HepG2 (cell line): Measurements from ENCODE around the gene METTL4. TPM values are rescaled to one million over a fixed set of nuclear protein-coding genes. Genes with fewer than 3 reads are reported as not detected.

ENCODE experiments used
- CENPT ChIP-seq: sonication (generic); formaldehyde crosslinking; IDR thresholded peaks from 2 replicates; pipeline ENCODE4 v1.8.0; 2022; ENCODE audit warnings: low read depth, mild to moderate bottlenecking, moderate library complexity, missing genetic modification reagents
- FOXJ3 ChIP-seq: sonication (generic); formaldehyde crosslinking; IDR thresholded peaks from 2 replicates; pipeline ENCODE4 v1.4.0; 2020; ENCODE audit warnings: missing genetic modification reagents, mild to moderate bottlenecking, borderline replicate concordance
- FOXM1 ChIP-seq: sonication (generic); formaldehyde crosslinking; IDR thresholded peaks from 2 replicates; pipeline ENCODE4 v1.5.0; 2020; ENCODE audit warnings: missing genetic modification reagents
- HDAC6 ChIP-seq: fragments of 200-600 bp; sonication (generic); IDR thresholded peaks from 2 replicates; pipeline ENCODE4 v1.7.0; 2017; ENCODE audit warnings: mild to moderate bottlenecking, antibody characterized with exemption, low read length, low read depth
- IRF2 ChIP-seq: IDR thresholded peaks from 2 replicates; pipeline ENCODE4 v1.6.1; 2018; ENCODE audit warnings: missing genetic modification reagents, missing compliant biosample characterization
- MED13 ChIP-seq: sonication (generic); formaldehyde crosslinking; IDR thresholded peaks from 2 replicates; pipeline ENCODE4 v1.5.0; 2020; ENCODE audit warnings: missing genetic modification reagents
- MIER2 ChIP-seq: IDR thresholded peaks from 2 replicates; pipeline ENCODE4 v1.6.1; 2016; ENCODE audit warnings: missing biosample characterization, missing genetic modification reagents
- MYNN ChIP-seq: sonication (generic); formaldehyde crosslinking; IDR thresholded peaks from 2 replicates; pipeline ENCODE4 v1.4.0; 2020; ENCODE audit warnings: mild to moderate bottlenecking, low read depth, missing genetic modification reagents
- PCBP2 ChIP-seq: fragments of 200-400 bp; formaldehyde crosslinking; optimal IDR thresholded peaks from 2 replicates; pipeline ENCODE3; 2018; ENCODE audit warnings: low read length, low read depth; ENCODE audit not compliant: poor library complexity, severe bottlenecking
- SMYD3 ChIP-seq: sonication (generic); formaldehyde crosslinking; IDR thresholded peaks from 2 replicates; pipeline ENCODE4 v1.8.1; 2023; ENCODE audit warnings: mild to moderate bottlenecking, missing genetic modification reagents
- SPEN ChIP-seq: sonication (generic); formaldehyde crosslinking; IDR thresholded peaks from 2 replicates; pipeline ENCODE4 v1.5.1; 2020; ENCODE audit warnings: low read depth, mild to moderate bottlenecking, missing genetic modification reagents
- TEAD3 ChIP-seq: optimal IDR thresholded peaks from 2 replicates; pipeline ENCODE3; 2016; ENCODE audit warnings: borderline replicate concordance
- ZNF180 ChIP-seq: sonication (generic); formaldehyde crosslinking; IDR thresholded peaks from 2 replicates; pipeline ENCODE4 v1.4.0; 2020; ENCODE audit warnings: low read depth, missing genetic modification reagents, borderline replicate concordance
- ZNF407 ChIP-seq: sonication (generic); formaldehyde crosslinking; IDR thresholded peaks from one replicate; pipeline ENCODE4 v1.5.1; 2020; ENCODE audit warnings: mild to moderate bottlenecking, missing genetic modification reagents; ENCODE audit errors: not compliant biosample characterization
- ZNF552 ChIP-seq: sonication (generic); formaldehyde crosslinking; IDR thresholded peaks from 2 replicates; pipeline ENCODE4 v1.9.0; 2022; ENCODE audit warnings: missing genetic modification reagents, mild to moderate bottlenecking, borderline replicate concordance
- ZNF749 ChIP-seq: sonication (generic); formaldehyde crosslinking; IDR thresholded peaks from 2 replicates; pipeline ENCODE4 v1.8.0; 2022; ENCODE audit warnings: mild to moderate bottlenecking, missing genetic modification reagents, moderate library complexity, borderline replicate concordance
- ZNF792 ChIP-seq: IDR thresholded peaks from 2 replicates; pipeline ENCODE4 v1.6.1; 2016
- ZSCAN29 ChIP-seq: sonication (generic); formaldehyde crosslinking; conservative IDR thresholded peaks from 2 replicates; pipeline ENCODE4 v1.4.0; 2020; ENCODE audit warnings: mild to moderate bottlenecking, missing genetic modification reagents
- polyA plus RNA-seq, 8 experiments: library from polyadenylated mRNA; depleted of rRNA in 3 of 8; stranded (reverse) in 7 of 8; unstranded in 1 of 8; fragments of >200 nt; fragmentation: Illumina TruSeq in 4 of 8; extraction: Trizol in 4 of 8; gene quantifications; 2 replicates each; pipeline versions ENCODE4 v1.2.1 to v1.2.3, GENCODE V29; 2011 to 2016; ENCODE audit warnings: low read depth in 4 of 8, missing spikeins in 1 of 8, mixed read lengths in 1 of 8; ENCODE audit not compliant: insufficient read depth in 1 of 8
- total RNA-seq, 5 experiments: library from RNA; depleted of rRNA; stranded (reverse); fragments of >200 nt; fragmentation: Illumina TruSeq; extraction: Trizol; gene quantifications; 2 replicates each; pipeline ENCODE4 v1.2.3, GENCODE V29; 2016; ENCODE audit warnings: low read depth in 1 of 5
- TF ChIP-seq, protein P1 (sequence below): sonication (generic); formaldehyde crosslinking; IDR thresholded peaks from 2 replicates; pipeline ENCODE4 v1.4.0; 2020; ENCODE audit warnings: missing genetic modification reagents; ENCODE audit errors: not compliant biosample characterization
- TF ChIP-seq, protein P2 (sequence below): sonication (generic); formaldehyde crosslinking; IDR thresholded peaks from 2 replicates; pipeline ENCODE4 v1.8.0; 2022; ENCODE audit warnings: missing genetic modification reagents, low read depth, mild to moderate bottlenecking, borderline replicate concordance

METTL4 gene
- total and polyA plus RNA-seq, 2 of the 13 experiments (the other 11 are each of a cell fraction or from before 2014, with no cell fraction given), result 6.8 to 8.1 TPM

GRCh38 chr18:2571200-2572170, at the start of gene METTL4, which contains the start of gene NDC80 (continued):
- TF ChIP-seq ZNF407 (CRISPR knock-in tag) (no peak), FOXJ3 (CRISPR knock-in tag) (no peak), MIER2 (CRISPR knock-in tag) (0 out of 2 replicates have a peak, but pooled peaks have one; percentile 11), SMYD3 (CRISPR knock-in tag) (peak; percentile 98), FOXM1 (CRISPR knock-in tag) (peak; percentile 88), ZSCAN29 (CRISPR knock-in tag) (no peak), MED13 (CRISPR knock-in tag) (peak; percentile 51; the same call in 1 of the 2 replicates), HDAC6 (no peak), CENPT (CRISPR knock-in tag) (peak; percentile 98), ZNF552 (CRISPR knock-in tag) (no peak), ZNF180 (CRISPR knock-in tag) (no peak), MYNN (no peak), ZNF792 (CRISPR knock-in tag) (peak; percentile 35; the same call in 1 of the 2 replicates), SPEN (CRISPR knock-in tag) (peak; percentile 95), IRF2 (peak; percentile 82; the same call in 1 of the 2 replicates), PCBP2 (no peak), TEAD3 (CRISPR knock-in tag) (peak; percentile 53), ZNF749 (CRISPR knock-in tag) (peak; percentile 95; the same call in 1 of the 2 replicates)
- TF ChIP-seq, protein P1, sequence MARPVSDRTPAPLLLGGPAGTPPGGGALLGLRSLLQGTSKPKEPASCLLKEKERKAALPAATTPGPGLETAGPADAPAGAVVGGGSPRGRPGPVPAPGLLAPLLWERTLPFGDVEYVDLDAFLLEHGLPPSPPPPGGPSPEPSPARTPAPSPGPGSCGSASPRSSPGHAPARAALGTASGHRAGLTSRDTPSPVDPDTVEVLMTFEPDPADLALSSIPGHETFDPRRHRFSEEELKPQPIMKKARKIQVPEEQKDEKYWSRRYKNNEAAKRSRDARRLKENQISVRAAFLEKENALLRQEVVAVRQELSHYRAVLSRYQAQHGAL, result no peak
- TF ChIP-seq, protein P2, sequence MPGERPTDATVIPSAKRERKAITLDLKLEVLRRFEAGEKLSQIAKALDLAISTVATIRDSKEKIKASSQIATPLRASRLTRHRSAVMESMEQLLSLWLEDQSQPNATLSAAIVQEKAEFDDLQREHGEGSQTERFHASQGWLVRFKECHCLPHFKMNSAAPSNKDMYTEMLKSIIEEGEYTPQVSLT (CRISPR knock-in tag), result no peak
